H9 (cell line): ENCODE data around the gene MEP1B. TPM values are rescaled to one million over a fixed set of nuclear protein-coding genes. Genes with fewer than 3 reads are reported as not detected.
A peak's percentile ranks its signal among the peaks of the same experiment; 100 is the strongest.

Source experiments
- DNase-seq: peaks from one replicate; pipeline ENCODE4 v3.0.0-alpha.2; 2017
- H2AFZ ChIP-seq: one replicate; pipeline ENCODE4 v1.6.1; 2013; ENCODE audit warnings: mild to moderate bottlenecking, low read length, control low read depth, moderate library complexity
- H2AK5ac ChIP-seq: 2 replicates; pipeline ENCODE4 v1.6.1; 2013; ENCODE audit warnings: low read length, control low read depth, mixed read lengths; ENCODE audit not compliant: insufficient read length
- H2BK120ac ChIP-seq: one replicate; pipeline ENCODE4 v1.6.1; 2013; ENCODE audit warnings: low read depth, mild to moderate bottlenecking, low read length, control low read depth, inconsistent platforms; ENCODE audit not compliant: poor library complexity, severe bottlenecking
- H2BK12ac ChIP-seq: 2 replicates; pipeline ENCODE4 v1.6.1; 2013; ENCODE audit warnings: low read length, control low read depth, mixed read lengths, low read depth; ENCODE audit not compliant: insufficient read length
- H2BK15ac ChIP-seq: 2 replicates; pipeline ENCODE4 v1.6.1; 2013; ENCODE audit warnings: low read depth, low read length, control low read depth
- H2BK20ac ChIP-seq: one replicate; pipeline ENCODE4 v1.6.1; 2013; ENCODE audit warnings: low read depth, mild to moderate bottlenecking, low read length, control low read depth, inconsistent platforms; ENCODE audit not compliant: poor library complexity, severe bottlenecking
- H2BK5ac ChIP-seq: 2 replicates; pipeline ENCODE4 v1.6.1; 2013; ENCODE audit warnings: low read length, control low read depth, mixed read lengths; ENCODE audit not compliant: insufficient read length
- H3K14ac ChIP-seq: 2 replicates; pipeline ENCODE4 v1.6.1; 2013; ENCODE audit warnings: low read length, control low read depth; ENCODE audit not compliant: insufficient read depth
- H3K18ac ChIP-seq: 2 replicates; pipeline ENCODE4 v1.6.1; 2013; ENCODE audit warnings: low read depth, mild to moderate bottlenecking, mixed read lengths, low read length, control low read depth; ENCODE audit not compliant: insufficient read length
- H3K23ac ChIP-seq: 2 replicates; pipeline ENCODE4 v1.6.1; 2013; ENCODE audit warnings: low read length, control low read depth, mixed read lengths, low read depth; ENCODE audit not compliant: insufficient read length
- H3K23me2 ChIP-seq: 2 replicates; pipeline ENCODE4 v1.6.1; 2013; ENCODE audit warnings: low read depth, mild to moderate bottlenecking, mixed read lengths, low read length, control low read depth; ENCODE audit not compliant: insufficient read length, poor library complexity, severe bottlenecking
- H3K27ac ChIP-seq: 2 replicates; pipeline ENCODE4 v1.5.1; 2013; ENCODE audit warnings: low read length, control low read depth, mixed read lengths, low read depth; ENCODE audit not compliant: insufficient read length
- H3K27me3 ChIP-seq: 2 replicates; pipeline ENCODE4 v1.6.1; 2013; ENCODE audit warnings: low read length, control low read depth, inconsistent platforms; ENCODE audit not compliant: insufficient read depth
- H3K4ac ChIP-seq: 2 replicates; pipeline ENCODE4 v1.6.1; 2013; ENCODE audit warnings: low read depth, mild to moderate bottlenecking, control low read depth, inconsistent platforms, low read length, moderate library complexity
- H3K4me1 ChIP-seq: 2 replicates; pipeline ENCODE4 v1.6.1; 2013; ENCODE audit warnings: low read length, control low read depth, inconsistent platforms; ENCODE audit not compliant: insufficient read depth
- H3K4me2 ChIP-seq: 2 replicates; pipeline ENCODE4 v1.6.1; 2013; ENCODE audit warnings: low read length, control low read depth, mixed read lengths; ENCODE audit not compliant: insufficient read length, insufficient read depth
- H3K56ac ChIP-seq: 2 replicates; pipeline ENCODE4 v1.6.1; 2013; ENCODE audit warnings: low read depth, mild to moderate bottlenecking, mixed read lengths, low read length, control low read depth; ENCODE audit not compliant: insufficient read length
- H3K79me1 ChIP-seq: 2 replicates; pipeline ENCODE4 v1.6.1; 2013; ENCODE audit warnings: low read depth, mild to moderate bottlenecking, moderate library complexity, low read length, control low read depth, inconsistent platforms; ENCODE audit not compliant: insufficient read depth, poor library complexity, severe bottlenecking
- H3K79me2 ChIP-seq: 2 replicates; pipeline ENCODE4 v1.6.1; 2013; ENCODE audit warnings: low read length, control low read depth, inconsistent platforms; ENCODE audit not compliant: insufficient read depth
- H3K9ac ChIP-seq: 2 replicates; pipeline ENCODE4 v1.6.1; 2013; ENCODE audit warnings: low read length, control low read depth, mixed read lengths; ENCODE audit not compliant: insufficient read length; ENCODE audit errors: extremely low read depth
- H3K9me3 ChIP-seq: one replicate; pipeline ENCODE4 v1.6.1; 2013; ENCODE audit warnings: low read depth, low read length, inconsistent platforms; ENCODE audit not compliant: control insufficient read depth
- H3T11ph ChIP-seq: one replicate; pipeline ENCODE4 v1.6.1; 2013; ENCODE audit warnings: mild to moderate bottlenecking, low read length, control low read depth, inconsistent platforms
- H4K20me1 ChIP-seq: one replicate; pipeline ENCODE4 v1.6.1; 2013; ENCODE audit not compliant: control insufficient read depth, insufficient read length, insufficient read depth
- H4K5ac ChIP-seq: 2 replicates; pipeline ENCODE4 v1.6.1; 2013; ENCODE audit warnings: low read depth, mild to moderate bottlenecking, mixed read lengths, low read length, control low read depth; ENCODE audit not compliant: insufficient read length
- H4K8ac ChIP-seq: replicated peaks from 2 replicates; pipeline ENCODE4 v1.6.1; 2013; ENCODE audit warnings: low read length, control low read depth, mixed read lengths, low read depth; ENCODE audit not compliant: insufficient read length
- H4K91ac ChIP-seq: 2 replicates; pipeline ENCODE4 v1.6.1; 2013; ENCODE audit warnings: low read depth, mild to moderate bottlenecking, moderate library complexity, mixed read lengths, low read length, control low read depth; ENCODE audit not compliant: insufficient read length
- H3K27ac Mint-ChIP-seq, 3 experiments: 2 replicates in 2 of 3; 3 replicates in 1 of 3; pipeline ENCODE4 v1.8.0; 2020 to 2021; ENCODE audit warnings: mixed read lengths in 3 of 3, mild to moderate bottlenecking in 1 of 3, moderate library complexity in 1 of 3
- H3K27me3 Mint-ChIP-seq: 2 replicates; pipeline ENCODE4 v1.8.0; 2021; ENCODE audit warnings: low read depth, mild to moderate bottlenecking, moderate library complexity, mixed read lengths
- H3K36me3 Mint-ChIP-seq, 3 experiments: 2 replicates in 2 of 3; 3 replicates in 1 of 3; pipeline ENCODE4 v1.8.0; 2020 to 2021; ENCODE audit warnings: low read depth in 3 of 3, mixed read lengths in 3 of 3; ENCODE audit not compliant: insufficient read depth in 1 of 3
- H3K4me1 Mint-ChIP-seq, 2 experiments: 2 replicates each; pipeline ENCODE4 v1.8.0; 2020; ENCODE audit warnings: mixed read lengths in 2 of 2
- H3K4me3 Mint-ChIP-seq, 2 experiments: 2 replicates in 1 of 2; 3 replicates in 1 of 2; pipeline ENCODE4 v1.8.0; 2020 to 2021; ENCODE audit warnings: mild to moderate bottlenecking in 2 of 2, mixed read lengths in 2 of 2, moderate library complexity in 1 of 2
- H3K9me3 Mint-ChIP-seq, 2 experiments: 2 replicates in 1 of 2; 3 replicates in 1 of 2; pipeline ENCODE4 v1.8.0; 2020; ENCODE audit warnings: mild to moderate bottlenecking in 2 of 2, mixed read lengths in 2 of 2, moderate library complexity in 1 of 2
- CTCF ChIP-seq: fragments of 200-600 bp; sonication (generic); conservative IDR thresholded peaks from 3 replicates; pipeline ENCODE4 v1.8.0; 2021; ENCODE audit warnings: antibody characterized with exemption, mild to moderate bottlenecking
- WGBS: extraction: QIAGEN DNeasy Blood & Tissue Kit; methylation state at CpG from one replicate; pipeline ENCODE4 v1.1.7; 2013; ENCODE audit warnings: missing lambda C conversion rate, low lambda C conversion rate, mixed read lengths; ENCODE audit not compliant: insufficient read length; ENCODE audit errors: extremely low coverage; 5-methylcytosine and 5-hydroxymethylcytosine counted together
- total RNA-seq: library from RNA; stranded (reverse); gene quantifications from 2 replicates; pipeline ENCODE4 v1.2.1, GENCODE V29; 2021

MEP1B gene
- total RNA-seq, 1 experiment from 2014 or later = not detected

- Histone ChIP-seq H4K20me1 (no peaks in the 10 kb centered on the region), H2BK20ac (no peak overlapping the region), H2BK15ac (no peak overlapping the region), H4K91ac (no peak overlapping the region), H2BK5ac (no peak overlapping the region), H3K79me2 (no peaks in the 10 kb centered on the region; the same call in 1 of the 2 replicates), H3K18ac (no peak overlapping the region), H3K4ac (no peak overlapping the region), H3K27ac (no peak overlapping the region), H3K23me2 (no peaks in the 10 kb centered on the region), H3K4me1 (no peaks in the 10 kb centered on the region; the same call in 1 of the 2 replicates), H3K79me1 (no peaks in the 10 kb centered on the region), H4K5ac (no peak overlapping the region), H2AFZ (no peak overlapping the region), H2BK120ac (no peak overlapping the region), H4K8ac (no peak overlapping the region), H3K23ac (no peak overlapping the region), H3T11ph (no peak overlapping the region), H2AK5ac (no peak overlapping the region), H3K9me3 (no peaks in the 10 kb centered on the region), H3K9ac (no peak overlapping the region), H3K14ac (no peak overlapping the region), H3K4me2 (no peak overlapping the region), H3K56ac (no peak overlapping the region), H3K27me3 (no peaks in the 10 kb centered on the region), H2BK12ac (no peak overlapping the region)
- Mint-ChIP-seq H3K27ac (peak overlapping the region in 2 of 3 experiments; percentile 10 to 85; a peak in 2 of 7 replicates), H3K4me1 (peaks cover 40% of the 10 kb centered on the region in 2 experiments), H3K36me3 (no peaks in the 10 kb centered on the region), H3K9me3 (no peaks in the 10 kb centered on the region), H3K27me3 (no peaks in the 10 kb centered on the region), H3K4me3 (no peak overlapping the region)
- no peak for TF ChIP-seq CTCF
- no peak for DNase-seq
- WGBS = no CpG with 5 or more reads among the region's 6 CpGs
Observed at GRCh38 chr18:32243358-32243757, 53.5 kb downstream of the MEP1B start.
